ENCODE measurements around the gene FIZ1.

The FIZ1 gene

GRCh38 chr19:55609326-55609725, 10.0 kb upstream of the FIZ1 start:
- FAIRE-seq (no peak), DNase-seq (ENCODE audit: insufficient read length) (no peak)
- TF ChIP-seq TAF1 (IDR thresholded peaks at IDR 0.05; ENCODE audit: borderline replicate concordance, low read depth, low read length): no peak
- no peak for TF ChIP-seq POLR2A (IDR thresholded peaks at IDR 0.05; ENCODE audit: low read depth, low read length)
- TF ChIP-seq POLR2AphosphoS5 (IDR thresholded peaks at IDR 0.05; ENCODE audit: low read depth, low read length): no peak

DNA sequence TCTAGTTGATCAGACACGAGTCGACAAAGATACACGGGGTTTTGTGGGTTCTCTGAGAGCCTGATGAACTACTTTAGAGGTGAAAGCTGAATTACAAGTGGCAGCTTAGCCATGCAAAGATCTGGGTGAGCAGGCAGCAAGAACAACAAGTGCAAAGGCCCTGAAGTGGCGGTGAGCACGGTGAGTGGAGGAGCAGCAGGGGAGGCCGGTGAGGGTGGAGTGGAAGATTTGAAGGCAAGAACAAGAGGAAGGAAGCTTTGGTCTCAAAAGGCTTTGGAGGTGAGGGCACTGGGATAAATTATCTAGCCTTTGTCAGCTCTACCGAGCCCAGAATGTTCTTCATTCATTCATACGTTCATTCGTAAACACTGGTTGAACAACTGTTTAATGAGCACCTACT, 7.5 kb upstream of the FIZ1 start:
- DNase-seq (ENCODE audit: insufficient read length) (no peak), FAIRE-seq (no peak)
- TF ChIP-seq POLR2AphosphoS5 (IDR thresholded peaks at IDR 0.05; ENCODE audit: low read depth, low read length) (no peak), POLR2A (IDR thresholded peaks at IDR 0.05; ENCODE audit: low read depth, low read length) (no peak), TAF1 (IDR thresholded peaks at IDR 0.05; ENCODE audit: borderline replicate concordance, low read depth, low read length) (no peak)

GRCh38 chr19:55606471-55606787, 7.1 kb upstream of the FIZ1 start:
- no peak for TF ChIP-seq POLR2A (IDR thresholded peaks at IDR 0.05; ENCODE audit: low read depth, low read length)
- no peak for TF ChIP-seq POLR2AphosphoS5 (IDR thresholded peaks at IDR 0.05; ENCODE audit: low read depth, low read length)
- no peak for TF ChIP-seq TAF1 (IDR thresholded peaks at IDR 0.05; ENCODE audit: borderline replicate concordance, low read depth, low read length)
- no peak for FAIRE-seq

DNA sequence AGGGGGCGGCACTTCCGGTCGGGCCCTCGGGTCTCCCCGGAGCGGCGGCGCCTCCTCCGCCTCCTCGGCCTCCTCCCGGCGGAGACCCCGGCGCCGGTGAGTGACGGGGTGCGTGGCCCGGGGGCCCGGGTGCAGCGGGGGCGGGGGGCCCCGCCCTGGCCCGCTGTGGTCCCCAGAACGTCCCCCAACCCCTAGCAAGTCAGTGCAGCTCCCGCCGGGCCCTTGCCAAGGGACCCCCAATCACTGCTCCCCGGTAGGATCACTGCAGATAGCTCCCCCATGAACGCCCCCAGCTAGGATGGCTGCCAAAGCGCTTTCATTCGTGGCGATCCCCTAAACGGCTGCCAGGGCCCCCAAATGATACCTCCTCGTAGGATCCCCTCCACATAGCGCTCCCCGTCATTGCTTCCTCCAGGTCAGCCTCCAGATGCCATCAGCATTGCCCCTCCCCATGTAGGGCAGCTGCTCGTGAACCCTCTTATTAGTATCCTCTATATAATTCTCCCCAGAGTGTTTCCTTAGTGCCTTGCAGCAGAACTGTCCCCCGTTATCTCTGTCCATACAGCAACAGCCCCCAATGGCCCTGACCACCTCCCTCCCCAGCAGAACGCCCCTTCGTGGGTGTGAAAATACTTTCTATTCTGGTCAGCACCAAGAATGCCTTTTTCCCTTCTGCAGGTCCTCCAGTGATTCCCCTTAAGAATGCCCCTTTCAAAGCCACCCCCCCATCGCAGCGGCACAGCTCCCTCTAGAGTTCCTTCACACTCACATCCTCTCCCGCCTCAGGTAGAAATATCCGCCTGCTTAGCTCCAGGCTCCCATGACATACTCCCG, 6.5 kb upstream of the FIZ1 start, which contains the start of gene ZNF865:
Gene ZNF865, plus strand, starts transcription at position 11 of the 834 bp plus-strand sequence. CDS start 7,972 bp downstream, outside the sequence.
- TF ChIP-seq POLR2A (IDR thresholded peaks at IDR 0.05; ENCODE audit: low read depth, low read length): no peak
- TF ChIP-seq TAF1 (IDR thresholded peaks at IDR 0.05; ENCODE audit: borderline replicate concordance, low read depth, low read length): peak; percentile 34; the same call in 1 of the 2 replicates
- DNase-seq (ENCODE audit: insufficient read length): no peak
- peak; percentile 82 for FAIRE-seq

More at GRCh38 chr19:55606471-55606787, 7.1 kb upstream of the FIZ1 start:
- no peak for DNase-seq (ENCODE audit: insufficient read length)

DNA sequence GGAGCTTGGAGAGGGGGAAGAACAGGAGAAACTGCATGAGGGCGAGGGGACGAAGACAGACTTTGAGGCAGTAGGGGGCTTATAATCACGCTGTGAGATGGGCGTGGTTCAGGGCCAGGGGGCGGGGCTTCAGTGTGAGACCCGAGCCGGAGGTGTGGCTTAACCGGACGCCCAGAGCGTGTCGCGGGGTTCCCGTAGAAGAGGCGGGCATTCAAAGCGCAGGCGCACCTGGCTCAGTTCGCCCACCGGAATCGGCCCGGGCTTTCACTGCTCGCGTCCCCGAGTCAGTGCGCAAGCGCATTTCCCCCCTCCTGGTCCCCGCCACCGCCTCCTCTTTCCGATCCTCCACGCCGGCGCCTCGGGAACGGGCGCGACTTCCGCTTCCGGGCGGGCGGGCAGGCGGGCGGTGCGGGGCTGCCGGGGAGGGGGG, 5.9 kb upstream of the FIZ1 start:
- FAIRE-seq (peak; percentile 94), DNase-seq (ENCODE audit: insufficient read length) (peak; percentile 92)
- TF ChIP-seq POLR2AphosphoS5 (IDR thresholded peaks at IDR 0.05; ENCODE audit: low read depth, low read length) (no peak; the same call in 1 of the 2 replicates), POLR2A (IDR thresholded peaks at IDR 0.05; ENCODE audit: low read depth, low read length) (peak; percentile 17; the same call in 1 of the 2 replicates)

DNA sequence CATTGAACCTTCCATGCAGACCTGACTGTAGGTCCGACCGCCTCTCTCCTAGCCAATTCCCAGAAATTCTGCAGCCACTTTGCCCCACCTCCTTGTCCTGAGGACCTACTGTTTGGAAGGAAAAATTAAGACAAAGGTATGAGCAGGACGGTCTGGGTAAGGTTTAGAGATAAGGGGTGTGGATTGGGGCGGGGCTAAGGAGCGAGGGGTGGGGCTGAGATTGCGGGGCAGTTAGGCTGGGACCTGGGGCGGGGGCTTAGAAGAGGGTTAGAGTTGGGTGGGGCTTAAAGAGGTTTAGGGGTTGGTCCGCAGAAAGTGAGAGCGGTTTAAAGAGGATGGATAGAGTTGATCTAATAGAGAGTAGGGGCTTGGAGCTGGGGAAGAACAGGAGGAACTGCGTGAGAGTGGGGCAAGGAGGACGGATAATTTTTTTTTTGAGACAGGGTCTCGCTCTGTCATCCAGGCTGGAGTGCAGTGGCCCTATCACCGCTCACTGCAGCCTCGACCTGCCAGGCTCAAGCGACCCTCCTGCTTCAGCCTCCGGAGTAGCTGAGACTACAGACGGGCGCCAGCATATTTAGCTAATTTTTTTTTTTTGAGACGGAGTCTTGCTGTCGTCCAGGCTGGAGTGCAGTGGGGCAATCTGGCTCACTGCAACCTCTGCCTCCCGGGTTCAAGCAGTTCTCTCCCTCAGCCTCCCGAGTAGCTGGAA, 4.4 kb upstream of the FIZ1 start:
- FAIRE-seq (no peak), DNase-seq (ENCODE audit: insufficient read length) (no peak)
- no peak for TF ChIP-seq POLR2A (IDR thresholded peaks at IDR 0.05; ENCODE audit: low read depth, low read length)
- TF ChIP-seq TAF1 (IDR thresholded peaks at IDR 0.05; ENCODE audit: borderline replicate concordance, low read depth, low read length): no peak
- TF ChIP-seq POLR2AphosphoS5 (IDR thresholded peaks at IDR 0.05; ENCODE audit: low read depth, low read length): no peak

GRCh38 chr19:55603115-55603514, 3.8 kb upstream of the FIZ1 start:
- TF ChIP-seq POLR2AphosphoS5 (IDR thresholded peaks at IDR 0.05; ENCODE audit: low read depth, low read length): no peak
- TF ChIP-seq POLR2A (IDR thresholded peaks at IDR 0.05; ENCODE audit: low read depth, low read length): no peak
- TF ChIP-seq TAF1 (IDR thresholded peaks at IDR 0.05; ENCODE audit: borderline replicate concordance, low read depth, low read length): no peak
- DNase-seq (ENCODE audit: insufficient read length): no peak
- no peak for FAIRE-seq

GRCh38 chr19:55602104-55603001, 3.0 kb upstream of the FIZ1 start:
- DNase-seq (ENCODE audit: insufficient read length) (no peak), FAIRE-seq (no peak)
- TF ChIP-seq TAF1 (IDR thresholded peaks at IDR 0.05; ENCODE audit: borderline replicate concordance, low read depth, low read length) (no peak), POLR2A (IDR thresholded peaks at IDR 0.05; ENCODE audit: low read depth, low read length) (no peak), POLR2AphosphoS5 (IDR thresholded peaks at IDR 0.05; ENCODE audit: low read depth, low read length) (no peak)

- FAIRE-seq: no peak
- no peak for DNase-seq (ENCODE audit: insufficient read length)
- no peak for TF ChIP-seq POLR2AphosphoS5 (IDR thresholded peaks at IDR 0.05; ENCODE audit: low read depth, low read length)
- TF ChIP-seq POLR2A (IDR thresholded peaks at IDR 0.05; ENCODE audit: low read depth, low read length): no peak
- no peak for TF ChIP-seq TAF1 (IDR thresholded peaks at IDR 0.05; ENCODE audit: borderline replicate concordance, low read depth, low read length)
Observed at GRCh38 chr19:55601084-55601483, 1.8 kb upstream of the FIZ1 start.

GRCh38 chr19:55600662-55601028, 1.3 kb upstream of the FIZ1 start:
- DNase-seq (ENCODE audit: insufficient read length) (no peak), FAIRE-seq (no peak)
- TF ChIP-seq POLR2AphosphoS5 (IDR thresholded peaks at IDR 0.05; ENCODE audit: low read depth, low read length): 0 out of 2 replicates have a peak, but pooled peaks have one; percentile 17
- no peak for TF ChIP-seq POLR2A (IDR thresholded peaks at IDR 0.05; ENCODE audit: low read depth, low read length)
